Hepatocyte (in vitro differentiated cells): Measurements from ENCODE around the gene SULT1A2.
"Not testable (repeated sequence)": the region's sequence is repeated elsewhere in the genome, so short reads cannot be mapped to it uniquely, and the experiment has no call there.

ENCODE experiments used
- CTCF ChIP-seq: fragments of 200-600 bp; sonication (generic); IDR thresholded peaks from 2 replicates; pipeline ENCODE4 v1.5.1; 2016; ENCODE audit warnings: antibody characterized with exemption, mild to moderate bottlenecking; ENCODE audit not compliant: poor library complexity
- EZH2 ChIP-seq: fragments of 200-600 bp; sonication (generic); IDR thresholded peaks from 2 replicates; pipeline ENCODE4 v1.6.1; 2016; ENCODE audit warnings: antibody characterized with exemption, mild to moderate bottlenecking, borderline replicate concordance
- EZH2phosphoT487 ChIP-seq: fragments of 200-600 bp; sonication (generic); IDR thresholded peaks from one replicate; pipeline ENCODE4 v1.6.1; 2018; ENCODE audit warnings: antibody characterized with exemption, mild to moderate bottlenecking, low read depth, moderate library complexity; ENCODE audit not compliant: unreplicated experiment, severe bottlenecking

DNA sequence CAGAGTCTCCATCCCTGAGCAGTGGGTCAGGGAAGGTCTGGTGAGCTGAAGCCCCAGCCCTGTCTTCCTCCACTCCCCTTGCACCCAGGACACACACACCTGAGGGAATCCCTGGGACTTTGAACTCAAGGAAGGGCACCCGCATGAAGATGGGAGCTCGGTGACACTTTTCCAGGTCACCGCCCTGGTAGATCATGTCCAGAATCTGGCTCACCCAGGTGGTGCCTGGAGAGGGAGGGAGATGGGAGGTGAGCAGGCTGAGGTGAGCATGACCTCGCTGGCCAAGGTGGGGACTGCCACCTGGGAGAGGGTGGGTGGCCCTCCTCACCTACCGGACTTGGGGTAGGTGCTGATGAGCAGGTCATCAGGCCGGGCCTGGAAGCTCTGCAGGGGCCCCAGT is 1.4 kb downstream of the SULT1A2 start:
- not testable (repeated sequence) for TF ChIP-seq CTCF, EZH2, EZH2phosphoT487
